ENCODE results near the gene SYNDIG1.

The SYNDIG1 gene

GRCh38 chr20:24607402-24607801, 138.0 kb downstream of the SYNDIG1 start:
- DNase-seq (ENCODE audit: extremely low spot score), result no peak
- CTCF ChIA-PET, result no interaction called here
- POLR2A ChIA-PET, result no interaction called here
- TF ChIP-seq FOXK2 (IDR thresholded peaks at IDR 0.05), result no peak
- TF ChIP-seq BHLHE40 (IDR thresholded peaks at IDR 0.05; ENCODE audit: borderline replicate concordance), result no peak

- ChIA-PET POLR2A (no interaction called here), CTCF (no interaction called here)
- TF ChIP-seq BHLHE40 (IDR thresholded peaks at IDR 0.05; ENCODE audit: borderline replicate concordance) (no peak), ELF4 (IDR thresholded peaks at IDR 0.05) (no peak), LEF1 (IDR thresholded peaks at IDR 0.05; ENCODE audit: borderline replicate concordance) (no peak), FOXM1 (IDR thresholded peaks at IDR 0.05; ENCODE audit: borderline replicate concordance) (no peak), PKNOX1 (IDR thresholded peaks at IDR 0.05) (no peak), SP1 (IDR thresholded peaks at IDR 0.05) (no peak), ZNF384 (IDR thresholded peaks at IDR 0.05) (no peak), L3MBTL2 (conservative IDR thresholded peaks at IDR 0.05) (no peak), TARDBP (IDR thresholded peaks at IDR 0.05) (no peak), FOXA1 (IDR thresholded peaks at IDR 0.05) (no peak)
- DNase-seq (ENCODE audit: extremely low spot score), result no peak
Measured at GRCh38 chr20:24608926-24609667, 139.7 kb downstream of the SYNDIG1 start.

- no peak for DNase-seq (ENCODE audit: extremely low spot score)
- ChIA-PET POLR2A (no interaction called here), CTCF (no interaction called here)
- TF ChIP-seq NFRKB (IDR thresholded peaks at IDR 0.05) (no peak), FOXA1 (IDR thresholded peaks at IDR 0.05) (no peak), FOXM1 (IDR thresholded peaks at IDR 0.05; ENCODE audit: borderline replicate concordance) (no peak), SUZ12 (IDR thresholded peaks at IDR 0.05) (no peak), PKNOX1 (IDR thresholded peaks at IDR 0.05) (no peak), SP1 (IDR thresholded peaks at IDR 0.05) (no peak), CTBP1 (IDR thresholded peaks at IDR 0.05; ENCODE audit: borderline replicate concordance) (no peak), LEF1 (IDR thresholded peaks at IDR 0.05; ENCODE audit: borderline replicate concordance) (no peak), ZNF384 (IDR thresholded peaks at IDR 0.05) (no peak), FOXK2 (IDR thresholded peaks at IDR 0.05) (no peak), BHLHE40 (IDR thresholded peaks at IDR 0.05; ENCODE audit: borderline replicate concordance) (no peak), ARNT (IDR thresholded peaks at IDR 0.05) (no peak), L3MBTL2 (conservative IDR thresholded peaks at IDR 0.05) (no peak), ELF4 (IDR thresholded peaks at IDR 0.05) (no peak), HDGF (IDR thresholded peaks at IDR 0.05; ENCODE audit: borderline replicate concordance) (no peak), TARDBP (IDR thresholded peaks at IDR 0.05) (no peak)
Measured at GRCh38 chr20:24609757-24610156, 140.3 kb downstream of the SYNDIG1 start.

- TF ChIP-seq ELF4 (IDR thresholded peaks at IDR 0.05) (no peak), FOXA1 (IDR thresholded peaks at IDR 0.05) (no peak), SP1 (IDR thresholded peaks at IDR 0.05) (no peak), TARDBP (IDR thresholded peaks at IDR 0.05) (no peak), CTBP1 (IDR thresholded peaks at IDR 0.05; ENCODE audit: borderline replicate concordance) (no peak)
- ChIA-PET CTCF (no interaction called here), POLR2A (no interaction called here)
- no peak for DNase-seq (ENCODE audit: extremely low spot score)
Measured at GRCh38 chr20:24610341-24611115, 141.1 kb downstream of the SYNDIG1 start.

- ChIA-PET POLR2A (no interaction called here), CTCF (no interaction called here)
- TF ChIP-seq ARNT (IDR thresholded peaks at IDR 0.05) (no peak), SP1 (IDR thresholded peaks at IDR 0.05) (no peak), BHLHE40 (IDR thresholded peaks at IDR 0.05; ENCODE audit: borderline replicate concordance) (no peak), CTBP1 (IDR thresholded peaks at IDR 0.05; ENCODE audit: borderline replicate concordance) (no peak), NFRKB (IDR thresholded peaks at IDR 0.05) (no peak), ZNF384 (IDR thresholded peaks at IDR 0.05) (no peak), ELF4 (IDR thresholded peaks at IDR 0.05) (no peak), LEF1 (IDR thresholded peaks at IDR 0.05; ENCODE audit: borderline replicate concordance) (no peak), FOXM1 (IDR thresholded peaks at IDR 0.05; ENCODE audit: borderline replicate concordance) (no peak), TARDBP (IDR thresholded peaks at IDR 0.05) (no peak), PKNOX1 (IDR thresholded peaks at IDR 0.05) (no peak), HDGF (IDR thresholded peaks at IDR 0.05; ENCODE audit: borderline replicate concordance) (no peak), FOXA1 (IDR thresholded peaks at IDR 0.05) (no peak), FOXK2 (IDR thresholded peaks at IDR 0.05) (no peak), L3MBTL2 (conservative IDR thresholded peaks at IDR 0.05) (no peak), SUZ12 (IDR thresholded peaks at IDR 0.05) (no peak)
- DNase-seq (ENCODE audit: extremely low spot score), result no peak
Measured at GRCh38 chr20:24611360-24612140, 142.1 kb downstream of the SYNDIG1 start.
